ENCODE measurements around the gene AACS.
"Not testable (repeated sequence)": the region's sequence is repeated elsewhere in the genome, so short reads cannot be mapped to it uniquely, and the experiment has no call there.

Gene AACS

GRCh38 chr12:125092872-125093680 lies 27.8 kb downstream of the AACS start:
- DNase-seq: no peak

DNA sequence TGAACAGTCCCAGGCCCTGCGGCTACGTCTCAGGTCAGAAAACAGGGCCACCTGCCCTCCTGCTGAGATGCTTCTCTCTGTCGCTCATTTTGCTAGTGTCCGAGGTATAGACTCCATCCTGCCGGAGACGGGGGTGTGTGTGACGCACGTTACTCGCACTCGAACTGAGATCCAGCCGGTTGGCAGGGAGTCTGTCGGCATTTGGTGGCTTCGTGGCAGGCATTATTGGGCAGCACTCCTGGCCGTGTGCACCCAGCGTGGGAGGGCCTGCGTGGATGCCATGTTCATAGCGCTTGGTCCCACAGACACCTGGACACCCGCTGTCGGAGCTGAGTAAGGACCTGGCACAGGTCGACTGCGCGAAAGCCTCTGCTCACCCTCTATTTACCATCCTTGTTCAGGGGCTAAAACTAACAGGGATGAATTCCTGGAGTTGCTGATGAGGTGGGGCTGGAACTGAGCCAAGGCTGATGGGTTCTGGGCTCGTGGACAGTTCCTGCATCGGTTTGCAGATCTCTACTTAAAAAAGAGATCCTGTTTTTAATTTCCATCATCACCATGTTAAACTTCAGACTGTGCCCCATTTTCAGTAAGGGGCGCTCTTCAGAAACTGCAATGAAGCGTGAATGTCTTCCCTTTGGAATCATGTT lies 28.6 kb downstream of the AACS start:
- no peak for DNase-seq

DNA sequence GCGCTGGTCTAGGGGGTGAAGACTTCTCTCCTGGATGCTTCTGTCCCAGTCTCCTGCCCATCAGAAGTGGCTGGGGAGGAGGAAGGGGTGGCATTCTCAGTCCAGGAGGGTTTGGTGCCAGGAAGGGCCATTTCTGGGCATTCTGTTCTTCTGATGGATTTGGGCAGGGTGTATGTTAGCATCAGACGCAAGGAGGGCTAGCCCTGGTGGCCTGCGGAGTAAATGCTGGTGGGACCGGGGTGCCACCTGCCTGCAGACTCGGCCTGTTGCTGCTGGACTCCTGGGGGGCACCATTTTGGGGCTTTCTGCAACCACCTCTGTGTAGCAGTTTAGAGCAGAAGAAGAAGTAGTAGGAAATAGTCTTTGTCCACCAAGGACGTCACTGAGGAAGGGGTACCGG lies 31.7 kb downstream of the AACS start:
- no peak for DNase-seq

DNA sequence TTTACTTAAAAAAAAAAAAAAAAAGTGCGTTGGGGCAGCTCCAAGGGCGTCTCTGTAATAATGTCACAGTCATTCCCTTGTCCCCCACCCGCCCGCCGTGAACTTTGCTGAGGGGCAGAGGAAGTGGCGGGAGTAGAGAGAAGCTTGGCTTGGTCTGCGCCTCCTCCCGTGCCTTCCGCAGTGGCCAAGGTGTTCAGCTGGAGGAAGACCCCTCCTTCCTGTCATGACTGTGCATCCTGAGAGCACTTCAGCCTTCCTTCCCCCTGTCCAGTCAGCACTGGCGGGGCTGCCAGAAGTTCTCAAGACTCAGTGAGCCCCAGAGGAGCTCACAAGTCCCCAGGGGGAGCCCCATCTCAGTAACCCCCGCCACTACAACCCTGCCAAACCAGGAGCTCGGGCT lies 32.2 kb downstream of the AACS start:
- DNase-seq: no peak

DNA sequence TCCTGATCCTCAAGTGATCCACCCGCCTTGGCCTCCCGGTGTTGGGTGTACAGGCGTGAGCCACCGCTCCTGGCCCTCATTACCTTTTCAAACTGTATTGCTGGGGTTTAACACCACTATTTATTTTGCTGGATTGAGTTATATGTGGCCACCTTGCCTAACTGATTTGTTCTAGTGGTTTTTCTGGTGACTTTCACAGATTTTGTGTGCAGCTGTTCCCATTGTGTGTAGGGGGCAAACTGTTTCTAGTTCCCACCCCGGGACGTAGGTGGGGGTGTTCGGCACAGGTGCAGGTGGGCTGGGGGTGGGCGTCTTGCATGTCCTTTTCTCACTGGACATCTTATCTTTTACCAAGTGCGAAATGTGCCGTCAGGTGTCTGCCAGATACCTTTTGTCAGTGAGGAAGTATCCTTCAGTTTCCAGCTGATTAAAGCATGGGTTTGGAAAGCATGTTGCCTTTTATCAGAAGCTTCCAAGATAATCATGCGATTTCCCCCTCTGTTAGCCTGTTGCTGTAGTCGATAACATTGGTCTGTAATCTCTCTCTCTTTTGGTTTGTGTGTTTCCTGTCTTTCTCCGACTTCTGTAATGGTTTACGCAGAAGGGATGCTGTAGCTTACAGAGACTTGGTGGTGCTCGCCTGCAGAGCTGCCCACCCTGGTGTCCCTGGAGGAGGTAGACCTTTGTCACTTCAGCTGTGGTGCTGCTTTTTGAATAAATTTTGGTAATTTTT lies 33.6 kb downstream of the AACS start:
- no peak for DNase-seq

DNA sequence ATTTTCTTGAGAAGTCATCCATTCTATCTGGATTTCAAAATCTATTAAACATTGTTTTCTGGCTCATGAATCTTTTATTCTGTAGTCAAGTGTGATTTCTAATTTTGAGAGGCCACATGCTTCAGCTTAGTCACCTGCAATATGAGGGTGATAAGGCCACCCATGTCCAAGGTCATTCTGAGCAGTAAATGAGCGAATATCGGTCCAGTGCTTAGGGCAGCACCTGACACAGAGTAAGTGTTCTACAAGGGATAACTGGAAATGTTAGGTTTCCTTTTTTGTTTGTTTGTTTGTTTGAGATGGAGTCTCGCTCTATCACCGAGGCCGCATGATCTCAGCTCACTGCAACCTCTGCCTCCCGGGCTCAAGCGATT lies 34.2 kb downstream of the AACS start:
- DNase-seq: no peak

DNA sequence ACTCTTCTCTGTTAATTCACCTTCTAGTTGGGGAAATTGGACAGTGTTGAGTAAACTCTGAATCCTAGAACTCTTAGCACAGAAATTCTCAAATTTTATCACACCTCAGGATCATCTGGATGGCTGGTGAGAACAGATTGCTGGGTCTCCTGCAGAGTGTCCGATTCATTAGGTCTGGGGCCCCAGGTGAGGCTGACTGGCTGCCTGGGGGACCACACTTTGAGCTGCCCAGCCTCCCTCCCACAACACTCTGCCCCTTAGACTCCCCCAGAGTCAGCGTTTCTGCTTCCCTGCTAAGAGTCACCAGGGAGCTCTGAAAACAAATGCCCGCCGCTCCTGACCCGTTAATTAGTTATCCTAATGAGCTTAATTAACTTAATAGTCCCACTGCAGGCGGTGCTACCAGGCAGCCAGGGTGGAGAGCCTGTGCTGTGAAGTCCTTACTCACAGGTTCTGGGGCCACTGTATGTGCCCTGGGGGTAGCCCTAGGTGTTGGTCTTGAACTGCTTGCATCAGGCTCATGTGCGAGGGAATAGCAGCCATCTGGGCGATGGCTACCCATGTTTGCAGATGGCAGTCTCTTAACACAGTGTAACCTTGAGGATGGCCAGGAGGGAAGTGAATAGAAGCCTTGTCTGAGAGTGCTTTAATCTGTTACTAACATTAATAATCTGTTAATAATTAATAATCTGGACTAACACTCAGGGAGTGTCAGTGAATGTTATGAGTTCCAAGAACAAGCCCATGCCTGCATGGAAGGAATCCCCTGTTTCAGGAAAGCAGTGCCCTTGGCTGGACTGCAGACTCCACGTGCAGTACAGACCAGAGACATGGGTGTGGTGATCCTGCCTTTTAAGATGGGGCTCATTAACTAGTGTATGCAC lies 35.6 kb downstream of the AACS start:
- no peak for DNase-seq

DNA sequence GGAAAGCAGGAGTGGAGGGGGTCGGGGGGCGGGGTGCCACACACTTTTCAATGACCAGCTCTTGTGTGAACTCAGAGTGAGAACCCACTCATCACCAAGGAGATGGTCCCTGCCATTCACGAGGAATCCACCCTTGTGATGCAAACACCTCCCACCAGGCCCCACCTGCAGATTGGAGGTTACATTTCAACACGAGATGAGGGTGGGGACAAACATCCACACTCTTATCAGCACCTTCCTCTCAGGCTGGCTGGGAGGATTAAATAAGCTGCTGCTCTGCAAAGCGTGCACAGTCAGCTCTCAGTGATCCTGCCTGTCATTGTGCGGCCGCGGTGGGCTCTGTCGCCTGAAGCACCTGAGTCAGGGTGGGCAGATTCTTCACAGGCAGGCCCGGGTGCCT lies 39.7 kb downstream of the AACS start:
- DNase-seq: no peak

GRCh38 chr12:125105600-125105999 lies 40.4 kb downstream of the AACS start:
- no peak for DNase-seq

GRCh38 chr12:125110641-125111360 lies 45.6 kb downstream of the AACS start:
- DNase-seq: no peak

DNA sequence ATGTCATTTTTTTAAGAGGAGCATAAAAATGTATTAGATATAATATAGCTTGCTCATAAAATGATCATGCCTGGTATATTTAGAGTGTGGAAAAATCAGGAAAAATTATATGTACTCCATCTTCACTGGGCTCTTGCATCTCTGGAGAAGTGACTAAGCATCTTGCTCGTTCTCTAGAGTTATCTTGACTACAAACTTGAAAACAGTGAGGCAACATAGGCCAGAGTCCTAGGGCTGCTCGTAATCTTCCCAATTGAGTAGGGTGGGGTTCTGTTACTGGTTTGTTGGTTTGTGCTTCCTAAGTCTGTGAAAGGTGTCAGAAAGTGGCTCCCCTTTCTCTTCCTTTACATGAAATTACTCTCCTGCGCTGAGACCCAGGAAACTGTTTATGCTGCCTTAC lies 46.2 kb downstream of the AACS start:
- DNase-seq: no peak

DNA sequence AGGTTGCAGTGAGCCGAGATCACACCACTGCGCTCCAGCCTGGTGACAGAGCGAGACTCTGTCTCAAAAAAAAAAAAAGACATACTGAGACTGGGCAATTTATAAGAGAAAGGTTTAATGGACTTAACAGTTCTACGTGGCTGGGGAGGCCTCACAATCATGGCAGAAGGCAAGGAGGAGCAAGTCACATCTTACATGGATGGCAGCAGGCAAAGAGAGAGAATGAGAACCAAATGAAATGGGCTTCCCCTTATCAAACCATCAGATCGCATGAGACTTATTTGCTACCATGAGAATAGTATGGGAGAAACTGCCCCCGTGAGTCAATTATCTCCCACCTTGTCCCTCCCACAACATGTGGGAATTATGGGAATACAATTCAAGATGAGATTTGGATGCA lies 47.4 kb downstream of the AACS start:
- DNase-seq: not testable (repeated sequence)

DNA sequence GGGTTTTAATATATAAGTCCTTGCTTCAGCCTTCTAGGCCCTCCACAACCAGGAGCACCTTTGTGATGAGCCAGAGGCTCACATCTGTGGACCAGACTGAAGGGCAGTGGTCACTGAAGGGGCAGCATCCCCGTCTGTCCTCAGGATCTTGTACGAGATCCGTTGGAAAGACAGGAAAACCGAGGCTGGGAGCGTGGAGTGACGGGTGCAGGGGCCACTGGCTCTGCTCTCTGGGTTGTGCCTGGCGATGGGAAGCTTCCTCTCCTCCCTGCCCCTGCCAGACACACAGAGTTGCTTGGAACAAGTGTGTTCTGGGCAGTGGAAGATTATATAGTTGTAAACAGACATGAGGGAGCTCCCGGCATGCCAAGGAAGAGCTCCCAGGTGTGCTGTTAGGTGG lies 48.0 kb downstream of the AACS start:
- DNase-seq: no peak

GRCh38 chr12:125113789-125114188 lies 48.6 kb downstream of the AACS start:
- DNase-seq: no peak

- peak; percentile 4 for DNase-seq
Measured at GRCh38 chr12:125114365-125115141, 49.3 kb downstream of the AACS start.

- DNase-seq: no peak
Measured at GRCh38 chr12:125120566-125120965, 55.3 kb downstream of the AACS start.

- DNase-seq: no peak
Measured at GRCh38 chr12:125121106-125121505, 55.9 kb downstream of the AACS start.

DNA sequence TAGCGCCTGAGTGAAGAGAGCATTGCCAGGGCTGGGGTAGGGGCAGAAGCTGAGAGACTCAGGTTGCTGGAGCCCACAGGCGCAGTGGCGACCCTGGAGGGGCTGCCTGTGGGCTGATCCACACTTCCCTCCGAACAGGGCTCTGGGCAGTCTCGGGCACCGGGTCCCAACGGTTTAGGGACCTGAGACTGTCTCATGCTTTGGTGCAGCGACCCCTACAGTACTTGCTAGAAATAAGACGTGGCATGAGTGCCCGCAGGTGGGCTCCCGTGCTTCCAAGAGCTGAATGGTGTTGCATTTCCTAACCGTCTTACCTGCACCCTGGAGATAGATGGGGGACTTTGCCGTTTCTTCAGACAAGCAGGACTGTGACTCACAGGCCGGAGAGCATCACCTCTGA lies 57.4 kb downstream of the AACS start:
- no peak for DNase-seq

DNA sequence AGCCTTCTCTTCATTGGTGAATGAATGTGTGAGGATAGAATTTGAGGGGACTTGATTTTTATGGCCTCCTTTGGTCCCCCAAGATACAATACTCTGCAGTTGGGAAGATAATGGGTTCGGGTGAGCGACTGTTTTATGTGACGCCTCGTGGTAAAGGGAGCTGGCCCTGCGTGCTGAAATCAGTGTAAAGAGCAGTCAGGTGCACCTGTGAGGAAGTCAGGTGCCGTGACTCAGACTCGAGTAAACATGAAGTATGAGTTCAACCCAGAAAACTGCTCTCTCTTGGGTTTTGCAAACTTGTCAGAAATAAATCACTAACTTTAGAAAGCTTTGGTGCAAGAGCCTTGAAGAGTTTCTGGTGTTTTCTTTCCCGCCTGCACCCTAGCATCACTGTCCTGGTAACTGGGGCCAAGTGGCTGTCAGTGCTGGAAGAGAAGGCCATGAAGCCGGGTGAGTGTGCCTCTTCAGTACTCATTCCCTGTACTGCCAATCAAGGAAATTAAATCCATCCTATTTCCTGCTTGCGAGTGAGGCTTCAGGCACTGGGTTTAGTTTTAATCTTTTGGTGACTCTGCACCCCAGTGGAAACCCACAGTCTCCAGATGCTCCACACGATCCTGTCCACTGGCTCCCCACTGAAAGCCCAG lies 59.2 kb downstream of the AACS start:
- no peak for DNase-seq

- DNase-seq: no peak
Measured at GRCh38 chr12:125125271-125125670, 60.0 kb downstream of the AACS start.

Data from stimulated activated CD4-positive, alpha-beta T cell treated with anti-CD3 and anti-CD28 coated beads, Interleukin-15, amount 100 ng/mL, for 24 hours (primary cell).